ENCODE data around the gene RNF133.

- TF ChIP-seq, protein P1, sequence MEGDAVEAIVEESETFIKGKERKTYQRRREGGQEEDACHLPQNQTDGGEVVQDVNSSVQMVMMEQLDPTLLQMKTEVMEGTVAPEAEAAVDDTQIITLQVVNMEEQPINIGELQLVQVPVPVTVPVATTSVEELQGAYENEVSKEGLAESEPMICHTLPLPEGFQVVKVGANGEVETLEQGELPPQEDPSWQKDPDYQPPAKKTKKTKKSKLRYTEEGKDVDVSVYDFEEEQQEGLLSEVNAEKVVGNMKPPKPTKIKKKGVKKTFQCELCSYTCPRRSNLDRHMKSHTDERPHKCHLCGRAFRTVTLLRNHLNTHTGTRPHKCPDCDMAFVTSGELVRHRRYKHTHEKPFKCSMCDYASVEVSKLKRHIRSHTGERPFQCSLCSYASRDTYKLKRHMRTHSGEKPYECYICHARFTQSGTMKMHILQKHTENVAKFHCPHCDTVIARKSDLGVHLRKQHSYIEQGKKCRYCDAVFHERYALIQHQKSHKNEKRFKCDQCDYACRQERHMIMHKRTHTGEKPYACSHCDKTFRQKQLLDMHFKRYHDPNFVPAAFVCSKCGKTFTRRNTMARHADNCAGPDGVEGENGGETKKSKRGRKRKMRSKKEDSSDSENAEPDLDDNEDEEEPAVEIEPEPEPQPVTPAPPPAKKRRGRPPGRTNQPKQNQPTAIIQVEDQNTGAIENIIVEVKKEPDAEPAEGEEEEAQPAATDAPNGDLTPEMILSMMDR (IDR thresholded peaks at IDR 0.05), result no peak
- TF ChIP-seq POLR2A (IDR thresholded peaks at IDR 0.05), result no peak
Measured at GRCh38 chr7:122651451-122651850, 47.5 kb downstream of the RNF133 start.
